Activated T-helper 1 cell treated with Interleukin-2 at 50 U/mL for 16 hours (primary cell): Measurements from ENCODE around the gene COL4A2.
"Not testable (repeated sequence)": the region's sequence is repeated elsewhere in the genome, so short reads cannot be mapped to it uniquely, and the experiment has no call there.

Experiments
- DNase-seq: peaks from one replicate; pipeline ENCODE4 v3.0.0-alpha.2; 2020; ENCODE audit warnings: low read depth

The COL4A2 gene

DNA sequence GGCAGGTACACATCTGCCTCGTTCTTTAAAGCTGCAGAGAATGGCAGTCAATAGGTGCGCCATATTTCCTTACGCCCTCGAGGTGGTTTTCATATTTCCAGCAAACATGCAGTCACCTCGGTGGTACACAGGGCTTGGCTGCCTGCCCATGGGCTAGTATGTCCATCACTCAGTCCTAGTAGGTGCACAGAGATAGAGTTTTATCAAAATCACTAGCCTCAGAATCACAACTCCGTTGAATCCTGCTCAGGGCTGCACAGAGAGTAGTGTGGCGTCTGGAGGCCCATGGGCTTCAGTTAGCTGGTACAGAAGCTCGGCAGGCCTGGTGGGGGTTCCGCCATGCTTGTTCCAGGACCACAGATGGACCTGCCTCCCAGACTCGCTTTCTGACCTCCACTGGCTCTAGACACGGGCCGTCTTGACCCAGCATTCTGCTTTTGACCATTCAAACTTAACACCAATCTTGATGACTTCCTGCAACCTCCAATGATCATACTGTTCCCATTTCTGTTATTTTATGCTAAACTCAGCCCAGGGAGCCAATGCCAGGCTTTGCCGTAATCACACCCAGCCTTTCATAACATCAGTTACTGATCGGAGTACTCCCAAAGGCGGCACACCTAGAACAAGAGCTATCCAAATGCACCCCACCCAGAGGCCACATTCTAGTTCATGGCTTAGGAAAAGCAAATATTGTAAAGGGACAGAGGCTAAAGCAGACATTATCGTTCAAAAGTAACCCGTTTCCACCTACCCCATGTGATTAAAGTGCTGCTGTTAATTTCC lies 134.1 kb downstream of the COL4A2 start:
- DNase-seq = no peak

DNA sequence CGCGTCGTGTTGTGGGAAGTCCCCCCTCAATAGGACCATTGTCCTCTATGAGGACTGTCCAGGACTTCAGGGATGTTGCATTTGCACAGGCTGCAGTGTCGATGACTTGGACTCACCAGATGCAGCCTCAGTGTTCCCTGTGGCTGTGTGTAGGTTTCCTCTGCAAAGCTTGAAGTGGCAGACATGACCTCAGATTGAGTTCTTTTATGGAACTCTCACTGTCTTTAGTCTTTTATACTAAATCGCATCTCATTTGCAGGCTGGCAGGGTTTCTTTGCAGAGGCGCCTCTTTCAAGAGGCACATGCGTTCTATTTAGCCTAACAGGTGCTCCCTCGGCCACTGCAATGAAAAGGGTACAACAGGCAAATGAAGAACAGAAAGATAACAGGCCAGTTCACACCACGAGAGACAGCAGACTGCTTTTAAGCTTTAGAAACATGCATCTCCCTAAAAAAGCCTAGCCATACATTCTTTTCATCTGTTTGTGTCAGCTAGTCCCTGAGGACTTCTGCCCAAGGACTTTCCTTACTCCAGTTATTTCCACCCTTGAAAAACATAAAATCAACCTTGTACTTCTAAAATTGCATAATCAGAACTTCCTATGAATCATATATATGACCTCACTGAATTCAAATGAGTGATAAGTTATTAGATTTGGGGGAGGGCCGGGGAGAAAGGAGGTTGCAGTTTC lies 136.0 kb downstream of the COL4A2 start:
- no peak for DNase-seq

DNA sequence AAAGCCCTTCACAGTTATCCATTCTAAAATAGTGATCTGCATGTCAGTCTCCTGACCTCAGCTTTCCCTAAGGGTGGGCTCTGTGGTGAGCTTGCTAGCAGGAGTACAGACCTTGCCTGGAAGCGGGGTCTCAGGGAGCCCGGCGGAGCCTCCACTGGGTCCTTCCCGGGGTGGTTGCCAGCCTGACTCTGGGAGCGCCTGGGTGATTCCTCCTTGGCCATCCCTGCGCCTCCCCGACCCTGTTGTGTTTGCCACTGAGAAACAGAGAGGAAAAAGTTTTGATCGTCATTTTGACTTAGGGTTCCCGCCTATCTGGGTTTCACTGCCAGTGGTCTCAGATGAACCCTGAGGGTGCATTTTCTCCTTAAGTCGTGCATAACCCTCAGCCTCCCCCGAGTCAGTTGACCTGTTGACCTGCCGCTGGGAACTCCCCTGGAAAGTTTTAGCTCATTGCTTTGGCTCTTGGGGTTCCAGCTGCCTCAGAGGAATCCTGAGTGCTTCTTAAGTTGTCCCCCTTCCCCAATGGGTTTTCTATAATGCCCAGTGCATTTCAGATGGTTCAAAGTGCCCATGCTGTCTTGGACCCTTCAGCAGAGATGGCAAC lies 136.6 kb downstream of the COL4A2 start:
- DNase-seq = no peak

DNA sequence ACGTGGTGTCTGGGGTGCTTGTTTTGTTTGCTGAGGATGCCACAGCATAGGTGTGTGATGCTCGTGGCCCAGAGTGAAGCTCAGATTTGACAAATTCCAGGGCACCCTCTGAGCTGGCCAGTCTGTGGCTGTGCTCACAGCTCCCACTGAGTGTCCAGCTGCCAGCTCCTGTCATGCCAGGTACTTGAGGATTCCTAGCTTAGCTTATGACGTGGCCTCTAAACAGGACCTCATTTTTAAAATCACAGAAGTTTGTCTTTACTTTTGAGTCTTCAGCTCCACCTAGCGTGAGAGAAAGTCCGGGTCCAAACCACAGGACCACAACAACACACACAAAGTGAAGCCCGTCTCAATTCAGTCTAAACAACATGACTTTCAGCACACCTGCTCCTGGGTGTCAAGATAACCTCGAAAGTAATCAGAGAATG lies 137.2 kb downstream of the COL4A2 start:
- DNase-seq = no peak

DNA sequence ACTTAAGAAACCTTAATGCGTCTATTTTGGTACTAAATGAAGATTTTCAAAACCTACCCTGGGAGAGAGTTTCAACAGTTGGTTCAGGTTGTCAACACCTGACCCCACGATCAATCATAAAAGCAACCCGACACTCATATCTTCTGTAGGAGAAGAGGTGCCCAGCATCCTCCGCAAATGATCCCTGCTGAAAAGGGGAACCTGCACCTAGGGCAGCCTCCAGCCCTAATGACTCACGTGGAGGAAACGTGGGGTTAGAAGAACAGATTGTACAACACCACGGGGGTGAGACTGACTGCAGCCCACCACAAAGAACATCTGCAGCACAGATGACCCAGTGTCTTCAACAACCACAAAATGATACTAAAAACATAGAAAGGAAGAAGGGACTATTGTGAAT lies 138.1 kb downstream of the COL4A2 start:
- no peak for DNase-seq

DNA sequence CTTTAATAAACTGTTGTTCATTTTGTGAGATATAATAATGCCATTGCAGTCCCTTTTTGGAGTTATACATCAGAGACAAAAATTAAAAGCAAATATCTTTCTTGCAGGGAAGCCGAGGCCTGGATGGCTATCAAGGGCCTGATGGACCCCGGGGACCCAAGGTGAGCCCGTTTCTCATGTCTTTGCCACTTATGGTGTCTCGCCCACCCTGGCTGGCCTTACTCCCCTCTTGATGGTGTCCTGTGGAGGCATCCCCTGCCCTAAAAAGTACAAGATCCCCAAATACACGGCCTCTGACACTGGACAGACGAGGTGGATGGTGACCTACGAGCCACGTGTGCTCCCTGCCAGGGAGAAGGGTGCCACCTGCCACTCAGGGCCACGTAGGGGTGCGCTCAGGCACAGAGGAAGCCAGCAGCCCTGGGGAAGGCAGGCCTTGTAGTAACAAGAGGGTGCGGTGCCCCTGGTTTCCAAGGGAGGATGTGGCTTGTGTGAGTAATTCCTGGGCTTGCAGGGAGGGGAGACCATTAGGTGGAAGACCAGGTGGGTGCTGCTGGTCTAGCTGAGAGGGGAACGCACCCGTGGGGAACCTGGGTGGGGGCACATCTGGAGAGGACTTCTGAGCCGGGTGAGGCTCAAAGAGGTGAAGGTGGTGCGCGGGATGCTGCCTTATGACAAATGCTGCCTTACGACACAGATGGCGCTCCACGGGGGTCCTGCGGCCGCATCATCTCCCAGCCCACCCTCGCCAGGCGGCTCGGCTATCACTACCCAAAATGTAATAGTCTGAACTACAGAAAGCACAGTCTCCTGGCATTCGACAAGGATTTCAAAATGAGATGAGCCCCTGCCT lies 138.9 kb downstream of the COL4A2 start:
- no peak for DNase-seq

DNA sequence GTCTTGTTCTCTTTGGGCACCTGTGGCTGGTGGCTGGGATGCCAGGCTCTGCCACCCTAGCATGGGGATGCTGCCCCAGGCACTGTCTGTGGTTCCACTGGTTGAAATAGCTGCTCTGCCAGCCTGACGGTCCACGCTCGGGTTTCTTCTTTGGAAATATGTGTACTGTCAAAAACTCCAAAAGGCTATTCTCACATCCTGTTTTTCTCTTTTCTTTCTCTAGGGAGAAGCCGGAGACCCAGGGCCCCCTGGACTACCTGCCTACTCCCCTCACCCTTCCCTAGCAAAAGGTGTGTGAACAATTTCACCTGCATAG lies 139.4 kb downstream of the COL4A2 start:
- no peak for DNase-seq

DNA sequence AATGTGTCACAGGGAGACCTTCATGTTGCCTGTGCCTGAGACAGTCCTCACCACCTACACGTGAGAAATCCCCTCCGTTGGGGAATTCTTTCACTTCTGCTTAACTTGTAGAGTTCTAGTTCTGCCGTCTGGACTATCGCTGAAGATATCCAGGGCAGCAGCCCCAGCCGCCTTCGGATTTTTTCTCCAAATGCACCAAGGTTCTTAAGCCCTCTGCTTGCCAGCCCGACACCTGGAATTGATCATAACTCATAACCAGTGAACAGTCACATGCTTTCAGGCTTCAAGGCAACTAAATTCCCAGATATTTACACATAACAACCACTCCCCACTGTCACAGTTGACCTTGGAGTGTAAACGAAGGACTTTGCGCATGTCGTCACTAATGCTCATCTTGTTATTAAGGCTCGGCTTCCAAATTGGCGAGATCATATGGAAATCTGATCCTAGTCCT lies 140.0 kb downstream of the COL4A2 start:
- DNase-seq = no peak

DNA sequence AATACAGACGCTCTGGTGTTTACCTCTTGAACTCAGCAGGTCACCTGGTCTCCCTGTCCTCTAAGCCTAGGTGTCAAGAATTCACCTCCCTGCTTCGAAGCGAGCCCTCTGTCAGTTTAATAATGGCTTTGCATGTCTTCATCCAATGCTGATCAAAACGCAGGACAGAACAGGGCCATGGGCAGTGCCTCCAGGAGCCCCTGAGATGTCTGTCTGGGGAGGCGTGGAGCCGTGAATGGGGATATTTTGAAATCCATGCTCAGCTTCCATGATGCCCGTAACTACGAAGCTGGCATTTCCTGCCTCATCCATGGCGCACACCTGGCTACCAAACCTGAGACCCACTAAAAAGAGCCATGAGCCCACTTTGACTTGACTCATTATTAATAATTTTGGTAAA lies 140.7 kb downstream of the COL4A2 start:
- no peak for DNase-seq

DNA sequence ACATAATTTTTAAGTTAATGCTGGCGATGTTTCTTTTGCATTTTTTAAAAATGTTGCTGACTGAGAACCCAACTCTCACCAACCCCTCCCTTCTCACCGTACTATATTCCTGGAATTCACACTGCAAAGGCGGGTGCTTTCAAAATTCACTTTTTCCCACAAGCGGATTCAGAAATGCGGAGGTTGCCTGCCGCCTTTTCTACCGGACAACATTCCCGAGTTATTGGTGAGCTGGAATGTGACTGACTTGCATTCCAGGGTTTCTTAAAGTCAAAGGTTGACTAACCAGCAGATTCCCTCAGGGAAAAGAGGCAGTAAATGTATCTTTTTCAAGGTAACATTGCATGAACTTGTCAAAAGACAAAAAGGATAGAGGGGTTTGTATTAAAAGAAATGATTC lies 141.1 kb downstream of the COL4A2 start:
- no peak for DNase-seq

DNA sequence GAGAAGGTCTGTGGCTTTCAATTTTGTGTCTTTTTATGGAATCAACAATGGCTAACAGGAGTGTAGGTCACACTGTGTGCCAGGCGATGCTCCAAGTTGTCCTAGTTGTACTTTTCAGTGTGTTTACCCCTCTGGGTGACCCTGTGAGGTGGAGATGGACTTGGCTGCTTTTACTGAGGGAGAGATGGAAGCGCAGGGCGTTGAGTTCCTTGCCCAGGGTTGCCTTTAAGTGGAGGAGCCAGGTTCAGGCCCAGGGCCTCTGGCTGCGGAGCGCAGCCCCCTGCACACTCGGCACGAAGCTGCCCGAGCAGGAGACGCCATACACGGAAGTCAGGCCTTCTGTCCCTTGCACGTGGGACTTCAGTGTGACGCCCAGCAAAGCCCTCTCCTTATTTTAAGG lies 141.6 kb downstream of the COL4A2 start:
- DNase-seq = no peak

DNA sequence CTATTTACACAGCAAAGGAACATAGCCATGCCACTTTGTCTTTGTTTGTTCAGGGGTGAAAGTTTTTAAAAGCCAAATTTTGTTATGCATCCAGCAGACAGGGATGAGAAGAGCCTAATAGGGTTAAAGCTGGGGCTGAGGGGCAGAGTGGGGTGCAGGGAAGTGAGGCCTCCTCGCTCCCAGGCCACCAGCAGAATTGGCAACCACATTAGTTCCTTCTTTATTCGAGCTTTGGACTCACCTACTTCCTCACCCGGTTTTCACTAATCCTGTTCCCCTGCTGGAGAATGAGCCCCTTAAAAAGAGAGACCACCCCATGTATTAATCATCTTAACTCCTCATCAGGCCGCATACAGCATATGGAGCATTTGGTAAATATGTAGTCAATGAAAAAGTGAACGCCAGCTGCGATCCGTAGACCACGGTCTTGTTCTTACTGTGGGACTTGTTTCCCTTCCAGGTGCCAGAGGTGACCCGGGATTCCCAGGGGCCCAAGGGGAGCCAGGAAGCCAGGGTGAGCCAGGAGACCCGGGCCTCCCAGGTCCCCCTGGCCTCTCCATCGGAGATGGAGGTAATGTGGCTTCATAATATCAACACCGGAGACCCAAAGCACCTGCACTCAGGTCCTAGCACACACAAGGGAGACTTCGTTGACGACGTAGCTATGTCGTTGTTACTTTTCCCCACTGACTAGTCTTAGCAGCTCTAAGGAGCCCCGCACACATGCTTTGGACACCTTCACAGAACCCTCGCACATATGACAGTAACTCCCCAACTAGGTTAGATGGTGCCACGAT lies 142.3 kb downstream of the COL4A2 start:
- no peak for DNase-seq

DNA sequence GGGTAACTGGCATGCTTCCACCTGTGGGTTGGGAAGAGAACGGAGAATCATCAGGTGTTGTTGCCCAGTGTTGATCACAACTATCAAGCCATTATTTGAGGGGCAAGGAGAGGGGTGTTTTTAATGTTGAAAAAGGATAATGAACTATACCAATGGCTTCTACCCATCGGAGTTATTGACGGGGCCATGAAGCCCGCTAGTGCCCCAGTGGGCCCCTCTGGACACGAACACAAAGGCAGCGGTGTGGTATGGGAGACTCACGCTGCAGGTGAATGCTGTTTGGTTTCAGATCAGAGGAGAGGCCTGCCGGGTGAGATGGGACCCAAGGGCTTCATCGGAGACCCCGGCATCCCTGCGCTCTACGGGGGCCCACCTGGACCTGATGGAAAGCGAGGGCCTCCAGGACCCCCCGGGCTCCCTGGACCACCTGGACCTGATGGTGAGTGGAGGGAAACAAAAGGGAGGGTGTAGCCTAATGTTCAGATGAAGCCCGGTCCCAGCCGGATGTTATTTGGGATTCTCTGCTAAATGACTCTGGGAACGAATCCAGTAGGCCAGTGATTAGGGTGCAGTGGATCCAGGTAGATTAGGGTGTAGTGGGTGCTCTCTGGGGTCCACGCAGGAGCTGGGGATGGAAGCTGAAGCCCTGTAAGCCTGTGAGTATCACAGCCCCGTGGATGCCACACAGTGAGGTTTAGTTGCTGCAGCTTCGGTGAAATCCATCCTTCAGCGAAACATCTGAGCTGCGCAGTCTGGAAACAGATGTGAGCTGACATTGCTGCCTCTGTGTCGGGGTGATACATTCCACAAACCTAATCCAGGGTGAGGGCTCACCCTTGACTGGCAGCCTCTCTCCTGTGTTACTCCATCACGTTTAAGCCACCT lies 143.2 kb downstream of the COL4A2 start:
- no peak for DNase-seq

DNA sequence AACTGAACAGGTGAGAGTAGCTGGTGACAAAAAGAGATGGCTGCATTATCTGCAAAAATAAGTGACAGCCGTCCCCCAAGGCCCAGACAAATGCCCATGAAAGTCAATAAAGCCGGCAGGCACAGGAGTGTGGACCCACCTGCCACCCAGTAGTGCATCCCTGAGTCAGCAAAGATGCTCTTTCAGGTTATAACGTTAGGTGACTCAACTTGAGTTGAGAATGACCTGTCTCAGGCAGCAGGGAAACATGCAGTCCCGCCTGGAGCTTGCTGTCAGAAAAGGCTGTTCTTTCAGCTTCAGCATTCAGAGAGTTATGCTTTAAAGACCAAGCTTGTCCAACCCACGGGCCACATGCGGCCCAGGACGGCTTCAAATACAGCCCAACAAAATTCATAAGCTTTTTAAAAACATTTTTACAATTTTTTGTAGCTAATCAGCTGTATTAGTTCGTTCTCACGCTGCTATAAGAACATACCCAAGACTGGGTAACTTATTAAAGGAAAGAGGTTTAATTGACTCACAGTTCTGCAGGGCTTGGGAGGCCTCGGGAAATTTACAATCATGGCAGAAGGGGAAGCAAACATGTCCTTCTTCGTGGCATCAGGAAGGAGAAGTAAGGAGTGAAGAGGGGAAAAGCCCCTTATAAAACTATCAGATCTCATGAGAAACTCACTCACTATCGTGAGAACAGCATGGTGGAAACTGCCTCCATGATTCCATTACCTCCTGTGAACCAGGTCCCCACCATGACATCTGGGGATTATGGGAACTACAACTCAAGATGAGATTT lies 144.1 kb downstream of the COL4A2 start:
- no peak for DNase-seq

DNA sequence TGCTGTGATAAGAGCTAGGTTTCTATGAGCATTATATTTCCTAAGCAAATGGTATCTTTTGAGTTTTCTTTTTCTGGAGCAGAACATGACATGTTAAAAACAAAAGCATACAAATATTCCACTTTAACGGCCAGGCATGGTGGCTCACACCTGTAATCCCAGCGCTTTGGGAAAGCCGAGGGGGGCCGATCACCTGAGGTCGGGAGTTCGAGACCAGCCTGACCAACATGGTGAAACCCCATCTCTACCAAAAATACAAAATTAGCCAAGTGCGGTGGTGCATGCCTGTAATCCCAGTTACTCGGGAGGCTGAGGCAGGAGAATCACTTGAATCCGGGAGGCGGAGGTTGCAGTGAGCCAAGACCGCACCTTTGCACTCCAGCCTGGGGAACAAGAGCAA lies 146.0 kb downstream of the COL4A2 start:
- not testable (repeated sequence) for DNase-seq

DNA sequence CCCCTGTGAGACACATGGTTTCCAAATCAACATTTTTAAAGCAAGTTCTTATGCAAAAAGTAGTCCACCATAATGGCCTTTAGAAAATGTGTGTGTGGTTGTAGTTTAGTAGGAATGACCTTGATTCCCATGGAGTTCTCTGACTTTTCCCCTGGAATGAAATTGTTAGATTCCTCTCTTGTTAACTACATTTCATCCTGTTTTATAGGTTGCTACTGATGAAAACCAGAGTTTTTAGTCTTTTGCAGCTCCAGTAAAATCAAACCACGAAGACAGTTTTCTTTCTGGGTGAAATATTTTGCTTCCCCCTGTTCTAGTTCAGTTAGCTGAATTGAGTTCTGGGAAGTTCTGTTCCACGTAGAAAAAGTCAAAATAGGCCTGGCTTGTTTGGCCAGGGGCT lies 146.7 kb downstream of the COL4A2 start:
- DNase-seq = no peak

DNA sequence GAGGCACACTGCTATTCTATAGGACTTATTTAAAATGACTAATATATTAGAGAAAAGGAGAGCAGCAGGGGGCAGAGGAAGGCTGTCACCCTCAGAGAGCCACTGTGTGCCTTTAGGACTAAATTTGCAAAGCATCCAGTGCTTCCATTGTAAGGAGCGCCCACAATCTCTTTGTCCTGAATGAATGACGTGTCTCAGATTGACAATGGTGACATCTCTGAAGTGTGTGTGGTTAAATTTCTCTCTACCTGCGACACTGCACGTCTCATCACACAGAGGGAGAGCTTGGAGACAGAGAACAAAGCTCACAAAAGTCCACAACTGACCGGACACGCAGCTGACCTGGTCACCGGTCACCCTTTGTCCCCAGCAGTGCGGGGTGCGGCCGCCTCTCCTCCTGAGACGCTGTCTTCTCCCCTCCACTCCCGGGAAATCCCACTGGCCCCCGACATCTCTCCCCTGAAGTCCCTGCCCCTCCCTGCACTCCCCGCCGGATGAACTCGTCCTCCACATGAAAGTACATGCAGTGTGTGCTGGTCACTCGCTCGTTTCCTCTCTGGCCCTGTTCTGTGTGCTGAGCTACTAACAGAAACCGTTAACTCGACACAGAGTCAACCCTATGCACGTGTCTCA lies 147.3 kb downstream of the COL4A2 start:
- DNase-seq = no peak

DNA sequence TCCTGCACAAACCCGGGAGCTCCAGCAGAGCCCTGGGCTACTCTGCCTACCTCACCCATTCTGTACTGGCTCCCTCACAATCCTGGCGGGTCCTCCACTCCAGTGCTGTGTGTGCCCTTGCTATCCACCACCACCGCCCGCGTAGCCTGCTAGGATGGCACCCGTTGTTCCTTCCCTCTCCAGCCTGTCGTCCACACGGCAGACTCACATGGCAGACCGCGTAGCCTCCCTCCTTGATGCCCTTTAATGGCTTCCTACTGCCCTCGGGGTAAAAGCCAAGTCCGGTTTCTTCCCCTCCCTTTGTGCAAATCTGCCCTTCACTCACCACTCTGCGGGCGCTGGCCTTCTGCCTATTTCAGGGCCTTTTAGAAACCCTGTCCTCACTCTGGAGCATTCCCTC lies 147.9 kb downstream of the COL4A2 start:
- no peak for DNase-seq

DNA sequence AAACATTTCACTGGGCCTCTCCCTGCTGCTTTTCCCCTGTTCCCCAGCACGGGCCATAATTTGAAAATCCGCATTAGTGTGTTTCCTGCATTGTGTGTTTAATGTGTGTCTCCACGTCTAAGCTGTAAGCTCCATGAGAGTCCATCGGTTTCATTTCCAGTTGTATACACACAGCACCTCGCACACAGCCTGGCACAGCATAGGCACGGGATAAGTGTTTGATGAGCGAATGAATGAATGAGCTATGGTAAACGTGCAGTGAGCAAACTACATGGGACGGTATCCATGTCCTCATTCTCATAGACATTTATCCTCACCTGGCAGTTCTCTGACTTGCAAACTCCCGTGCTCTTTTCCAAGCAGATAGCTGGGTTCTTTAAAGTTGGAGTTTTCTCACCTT lies 148.4 kb downstream of the COL4A2 start:
- no peak for DNase-seq
